ENCODE data around the gene RPS10.
"Not testable (repeated sequence)": the region's sequence is repeated elsewhere in the genome, so short reads cannot be mapped to it uniquely, and the experiment has no call there.

RPS10 gene

GRCh38 chr6:34447386-34447785 is 21.5 kb upstream of the RPS10 start:
- no peak for DNase-seq

- DNase-seq, result no peak
Measured at GRCh38 chr6:34445313-34445860, 19.5 kb upstream of the RPS10 start.

GRCh38 chr6:34441526-34441925 is 15.7 kb upstream of the RPS10 start:
- no peak for DNase-seq

GRCh38 chr6:34439442-34439841 is 13.6 kb upstream of the RPS10 start:
- DNase-seq, result no peak

GRCh38 chr6:34438705-34439104 is 12.8 kb upstream of the RPS10 start:
- no peak for DNase-seq

GRCh38 chr6:34437644-34437970 is 11.7 kb upstream of the RPS10 start:
- DNase-seq, result no peak

- no peak for DNase-seq
Measured at GRCh38 chr6:34436803-34437643, 11.2 kb upstream of the RPS10 start.

GRCh38 chr6:34435916-34436315 is 10.0 kb upstream of the RPS10 start:
- DNase-seq, result no peak

GRCh38 chr6:34425132-34425497 is 754 bp downstream of the RPS10 start:
- DNase-seq, result no peak

GRCh38 chr6:34424200-34425131 is 1.4 kb downstream of the RPS10 start:
- no peak for DNase-seq

GRCh38 chr6:34423254-34423653 is 2.6 kb downstream of the RPS10 start:
- DNase-seq, result no peak

GRCh38 chr6:34418367-34418766 is 7.5 kb downstream of the RPS10 start:
- DNase-seq, result no peak

GRCh38 chr6:34416877-34417371 is 8.9 kb downstream of the RPS10 start:
- no peak for DNase-seq

GRCh38 chr6:34414999-34415858 is 10.6 kb downstream of the RPS10 start:
- no peak for DNase-seq

GRCh38 chr6:34412643-34413214 is 13.1 kb downstream of the RPS10 start:
- no peak for DNase-seq

- no peak for DNase-seq
Measured at GRCh38 chr6:34412016-34412415, 13.9 kb downstream of the RPS10 start.

GRCh38 chr6:34407915-34408314 is 18.0 kb downstream of the RPS10 start:
- not testable (repeated sequence) for DNase-seq

- no peak for DNase-seq
Measured at GRCh38 chr6:34396518-34396917, 29.4 kb downstream of the RPS10 start.

GRCh38 chr6:34393966-34394305 is 31.9 kb downstream of the RPS10 start:
- no peak for DNase-seq

GRCh38 chr6:34393191-34393965 is 32.5 kb downstream of the RPS10 start:
- DNase-seq, result no peak

GRCh38 chr6:34392497-34393190 is 33.2 kb downstream of the RPS10 start, which contains the start of gene NUDT3:
Gene NUDT3 (minus strand): TSS chr6:34392669. CDS start chr6:34392362, 307 bp downstream.
- peak; percentile 98 for DNase-seq
